Pancreas (tissue), 10 donors: Measurements from ENCODE around the gene TMEM250. TPM values are rescaled to one million over a fixed set of nuclear protein-coding genes. Genes with fewer than 3 reads are reported as not detected.

ENCODE experiments used
- ATAC-seq, 4 donors: fragments of 200-7000 bp; cut with Tn5 transposase; one replicate each; pipeline versions ENCODE4 v1.8.0 to v1.9.1; 2020; ENCODE audit warnings: mild to moderate bottlenecking in 4 of 4, moderate library complexity in 4 of 4
- DNase-seq, 6 donors: peaks; one replicate each; pipeline ENCODE4 v3.0.0-alpha.2; 2020
- FAIRE-seq: peaks from 2 replicates; lab custom pipeline; 2012; peaks lifted over from hg19 to GRCh38; lab: Jason Lieb, UNC
- H3K27ac ChIP-seq, 4 donors: fragments of 200-600 bp; sonication (generic); 1 replicate in 3 of 4; 2 replicates in 1 of 4; pipeline versions ENCODE4 v1.5.0 to v1.8.0; 2020
- H3K27me3 ChIP-seq, 4 donors: fragments of 200-600 bp; one replicate each; pipeline ENCODE4 v1.8.0; 2021
- H3K36me3 ChIP-seq, 3 donors: fragments of 200-600 bp; sonication (generic) in 1 of 3; one replicate each; pipeline versions ENCODE4 v1.5.0 to v1.8.0; 2020 to 2021
- H3K4me1 ChIP-seq, 3 donors: fragments of 200-600 bp; one replicate each; pipeline ENCODE4 v1.8.0; 2021
- H3K4me3 ChIP-seq, 4 donors: fragments of 200-600 bp; sonication (generic) in 2 of 4; one replicate each; pipeline versions ENCODE4 v1.5.0 to v1.8.0; 2020 to 2021
- H3K9me3 ChIP-seq, 4 donors: fragments of 200-600 bp; one replicate each; pipeline ENCODE4 v1.8.0; 2021
- CTCF ChIP-seq, 4 donors: fragments of 200-600 bp; sonication (generic) in 3 of 4; IDR thresholded peaks; one replicate each; pipeline versions ENCODE4 v1.5.0 to v1.8.0; 2021; ENCODE audit warnings: antibody characterized with exemption in 4 of 4
- WGBS, 2 donors: extraction: QIAGEN DNeasy Blood & Tissue Kit; methylation state at CpG; one replicate each; pipeline ENCODE4 v1.1.7; 2013; 5-methylcytosine and 5-hydroxymethylcytosine counted together
- intact Hi-C, 3 donors: fragments of 100-400 bp; cut with DNase I; formaldehyde crosslinking; loops; one replicate each; pipeline versions ENCODE4 v1.11.1 to v1.14.2; 2022
- polyA plus RNA-seq, 2 donors: library from polyadenylated mRNA; stranded (reverse); fragments of 200-250 nt; gene quantifications; one replicate each; pipeline ENCODE4 v1.2.3, GENCODE V29; 2013
- total RNA-seq, 6 donors: library from RNA; stranded (reverse); fragmentation: NEBNext Ultra II Directional in 4 of 6; extraction: Animal tissue kit (Norgen Biotek cat#: 25700) in 4 of 6; gene quantifications; one replicate each; pipeline versions ENCODE4 v1.2.1 to v1.2.4, GENCODE V29; 2021 to 2023
- donor health status: healthy with polysubstance abuse.
- donor health status: DM: no; HTN: no; CAD: no; lungs with moderate emphysema.
- donor health status: DM: no; HTN: no; CAD: no.
- donor health status: control.
- donor health status: control.
- donor health status: Bipolar disorder and iron deficiency.
- donor health status: DM: yes; HTN: yes; CAD: no.
- donor health status: DM: no; HTN: no; CAD: no.
- donor health status: DM: no; HTN: no; CAD: no.
- donor health status: DM: yes; HTN: yes; CAD: no.

Gene TMEM250
- total and polyA plus RNA-seq, 8 donors = 8.0 to 17.8 (median 11.8) TPM

GRCh38 chr9:136081826-136082495, 36.7 kb downstream of the TMEM250 start:
- no peak for TF ChIP-seq CTCF (IDR thresholded peaks at IDR 0.05)
- peaks cover 7 to 15% (median 8%) of the 10 kb centered on the region in 3 donors for H3K4me1 ChIP-seq

GRCh38 chr9:136081113-136081825, 37.4 kb downstream of the TMEM250 start:
- 58 to 70% methylated on average over 27 of the region's 27 CpGs for WGBS, 2 donors
- Histone ChIP-seq H3K9me3 (no peaks in the 10 kb centered on the region), H3K27me3 (no peaks in the 10 kb centered on the region), H3K36me3 (no peaks in the 10 kb centered on the region), H3K4me1 (peaks cover 6 to 14% (median 7%) of the 10 kb centered on the region in 3 donors), H3K4me3 (no peak overlapping the region), H3K27ac (peak overlapping the region in 2 of 4 donors; percentile 4 to 33)
- intact Hi-C loops = no loop called here
- no peak for TF ChIP-seq CTCF (IDR thresholded peaks at IDR 0.05)
- DNase-seq = peak in 3 of 6 donors; percentile 56 to 65 (median 59)
- ATAC-seq = peak in 2 of 4 donors; percentile 11 to 17
- no peak for FAIRE-seq

More at GRCh38 chr9:136081826-136082495, 36.7 kb downstream of the TMEM250 start:
- Histone ChIP-seq H3K27me3 (no peaks in the 10 kb centered on the region), H3K4me3 (no peak overlapping the region), H3K36me3 (no peaks in the 10 kb centered on the region), H3K9me3 (no peaks in the 10 kb centered on the region), H3K27ac (no peak overlapping the region)
- ATAC-seq = no peak
- no peak for FAIRE-seq
- intact Hi-C loops = no loop called here
- DNase-seq = peak in 3 of 6 donors; percentile 21 to 71 (median 45)
- 68 to 77% methylated on average over 20 to 24 of the region's 24 CpGs for WGBS, 2 donors

- no peaks in the 10 kb centered on the region for H3K9me3 ChIP-seq
- H3K27ac ChIP-seq = no peak overlapping the region
- intact Hi-C loops = no loop called here
- H3K27me3 ChIP-seq = no peaks in the 10 kb centered on the region
- peaks cover 0 to 10% (median 7%) of the 10 kb centered on the region in 3 donors for H3K4me1 ChIP-seq
- no peak overlapping the region for H3K4me3 ChIP-seq
- H3K36me3 ChIP-seq = no peaks in the 10 kb centered on the region
- WGBS, 2 donors = 88 to 89% methylated on average over 21 to 23 of the region's 23 CpGs
- TF ChIP-seq CTCF (IDR thresholded peaks at IDR 0.05) = no peak
- no peak for ATAC-seq
- no peak for FAIRE-seq
- peak in 3 of 6 donors; percentile 25 to 57 (median 46) for DNase-seq
Measured at GRCh38 chr9:136080716-136081112, 38.0 kb downstream of the TMEM250 start.

- intact Hi-C loops = no loop called here
- H3K27me3 ChIP-seq = no peaks in the 10 kb centered on the region
- no peak for ATAC-seq
- H3K36me3 ChIP-seq = no peaks in the 10 kb centered on the region
- peak in 3 of 6 donors; percentile 38 to 51 (median 50) for DNase-seq
- FAIRE-seq = no peak
- peak overlapping the region in 1 of 4 donors; percentile 16 for H3K27ac ChIP-seq
- H3K9me3 ChIP-seq = no peaks in the 10 kb centered on the region
- peaks cover 0 to 7% (median 6%) of the 10 kb centered on the region in 3 donors for H3K4me1 ChIP-seq
- 75 to 76% methylated on average over 6 of the region's 6 CpGs for WGBS, 2 donors
- no peak for TF ChIP-seq CTCF (IDR thresholded peaks at IDR 0.05)
- no peak overlapping the region for H3K4me3 ChIP-seq
Measured at GRCh38 chr9:136079916-136080246, 38.8 kb downstream of the TMEM250 start.
